Measurements from ENCODE around the gene SYT3. TPM values are rescaled to one million over a fixed set of nuclear protein-coding genes. Genes with fewer than 3 reads are reported as not detected.
"Not testable (repeated sequence)": the region's sequence is repeated elsewhere in the genome, so short reads cannot be mapped to it uniquely, and the experiment has no call there.

Gene SYT3
- total RNA-seq, 1 experiment from 2014 or later: not detected

GRCh38 chr19:50581795-50582660 lies 57.7 kb downstream of the SYT3 start:
- H3K9me3 ChIP-seq (replicated peaks); H3K27ac ChIP-seq; DNase-seq (ENCODE audit: low read depth in 1 of 2, low spot score in 2 of 2); H3K4me1 ChIP-seq (replicated peaks); H3K36me3 ChIP-seq; H3K4me3 ChIP-seq: not testable (repeated sequence)
- peaks cover 18% of the 10 kb centered on the region for H3K27me3 ChIP-seq (replicated peaks)

- no peak for DNase-seq (ENCODE audit: low read depth in 1 of 2, low spot score in 2 of 2)
Observed at GRCh38 chr19:50580970-50581634, 58.6 kb downstream of the SYT3 start.

GRCh38 chr19:50580240-50580639 lies 59.4 kb downstream of the SYT3 start:
- Histone ChIP-seq H3K27me3 (replicated peaks) (peaks cover 22% of the 10 kb centered on the region), H3K27ac (no peak overlapping the region), H3K4me3 (no peak overlapping the region), H3K4me1 (replicated peaks) (no peaks in the 10 kb centered on the region), H3K9me3 (replicated peaks) (no peaks in the 10 kb centered on the region), H3K36me3 (no peaks in the 10 kb centered on the region)
- no peak for DNase-seq (ENCODE audit: low read depth in 1 of 2, low spot score in 2 of 2)

More at GRCh38 chr19:50580970-50581634, 58.6 kb downstream of the SYT3 start:
- no peaks in the 10 kb centered on the region for H3K9me3 ChIP-seq (replicated peaks)
- H3K4me3 ChIP-seq: no peak overlapping the region
- peaks cover 18% of the 10 kb centered on the region for H3K27me3 ChIP-seq (replicated peaks)
- no peak overlapping the region for H3K27ac ChIP-seq
- H3K36me3 ChIP-seq: no peaks in the 10 kb centered on the region
- H3K4me1 ChIP-seq (replicated peaks): no peaks in the 10 kb centered on the region

GRCh38 chr19:50576769-50577168 lies 62.9 kb downstream of the SYT3 start:
- DNase-seq (ENCODE audit: low read depth in 1 of 2, low spot score in 2 of 2): not testable (repeated sequence)
- peaks cover 29% of the 10 kb centered on the region for H3K27me3 ChIP-seq (replicated peaks)

GRCh38 chr19:50573741-50574461 lies 65.8 kb downstream of the SYT3 start:
- Histone ChIP-seq H3K9me3 (replicated peaks) (no peaks in the 10 kb centered on the region), H3K27me3 (replicated peaks) (peaks cover 15% of the 10 kb centered on the region), H3K4me3 (no peak overlapping the region), H3K4me1 (replicated peaks) (no peaks in the 10 kb centered on the region), H3K36me3 (no peaks in the 10 kb centered on the region), H3K27ac (no peak overlapping the region)
- no peak for DNase-seq (ENCODE audit: low read depth in 1 of 2, low spot score in 2 of 2)

More at GRCh38 chr19:50576769-50577168, 62.9 kb downstream of the SYT3 start:
- not testable (repeated sequence) for H3K4me3 ChIP-seq; H3K9me3 ChIP-seq (replicated peaks); H3K36me3 ChIP-seq; H3K27ac ChIP-seq; H3K4me1 ChIP-seq (replicated peaks)

Other genes starting within 250 kb of the SYT3 start
- not detected in 2 replicates for gene SPIB, start 220.9 kb downstream of the SYT3 start, total RNA-seq (2014; rRNA removed; shearing (Covaris generic))
- not detected in 2 replicates for gene MYBPC2, start 207.0 kb downstream of the SYT3 start, total RNA-seq (2014; rRNA removed; shearing (Covaris generic))
- 67.3 and 86.0 TPM in 2 replicates for gene EMC10, start 163.4 kb downstream of the SYT3 start, total RNA-seq (2014; rRNA removed; shearing (Covaris generic))
- gene GARIN5A, start 163.0 kb downstream of the SYT3 start, total RNA-seq (2014; rRNA removed; shearing (Covaris generic)): not detected in 2 replicates
- 21.9 and 43.6 TPM in 2 replicates for gene JOSD2, start 128.7 kb downstream of the SYT3 start, total RNA-seq (2014; rRNA removed; shearing (Covaris generic))
- not detected in 2 replicates for gene ASPDH, start 126.0 kb downstream of the SYT3 start, total RNA-seq (2014; rRNA removed; shearing (Covaris generic))
- not detected in 2 replicates for gene LRRC4B, start 71.4 kb downstream of the SYT3 start, total RNA-seq (2014; rRNA removed; shearing (Covaris generic))
- not detected in 2 replicates for gene C19orf81, start 9.6 kb upstream of the SYT3 start, total RNA-seq (2014; rRNA removed; shearing (Covaris generic))
- not detected in 2 replicates for gene SHANK1, start 79.9 kb upstream of the SYT3 start, total RNA-seq (2014; rRNA removed; shearing (Covaris generic))
- 0.56 and 1.7 TPM in 2 replicates for gene CLEC11A, start 83.5 kb upstream of the SYT3 start, total RNA-seq (2014; rRNA removed; shearing (Covaris generic))
- not detected in 2 replicates for gene GPR32, start 130.6 kb upstream of the SYT3 start, total RNA-seq (2014; rRNA removed; shearing (Covaris generic))
- gene ACP4, start 150.5 kb upstream of the SYT3 start, total RNA-seq (2014; rRNA removed; shearing (Covaris generic)): not detected in 2 replicates
- not detected in 2 replicates for gene KLK1, start 183.9 kb upstream of the SYT3 start, total RNA-seq (2014; rRNA removed; shearing (Covaris generic))
- not detected in 2 replicates for gene KLK15, start 193.7 kb upstream of the SYT3 start, total RNA-seq (2014; rRNA removed; shearing (Covaris generic))
- not detected in 2 replicates for gene KLK3, start 215.0 kb upstream of the SYT3 start, total RNA-seq (2014; rRNA removed; shearing (Covaris generic))
- not detected in 2 replicates for gene KLK2, start 233.6 kb upstream of the SYT3 start, total RNA-seq (2014; rRNA removed; shearing (Covaris generic))